Mesodermal cell (in vitro differentiated cells): ENCODE measurements around the gene SPON2.

Experiments used
- H3K27ac ChIP-seq: 2 replicates; pipeline ENCODE4 v1.7.0; 2013; ENCODE audit warnings: mild to moderate bottlenecking, low read depth, low read length, moderate library complexity; ENCODE audit not compliant: severe bottlenecking
- H3K36me3 ChIP-seq: 2 replicates; pipeline ENCODE4 v1.7.1; 2013; ENCODE audit warnings: mild to moderate bottlenecking, low read length, moderate library complexity; ENCODE audit not compliant: control insufficient read depth, insufficient read depth
- H3K4me1 ChIP-seq: one replicate; pipeline ENCODE4 v1.7.1; 2013; ENCODE audit warnings: mild to moderate bottlenecking, low read length; ENCODE audit not compliant: insufficient read depth, control insufficient read depth, poor library complexity, severe bottlenecking
- H3K4me3 ChIP-seq: 2 replicates; pipeline ENCODE4 v1.7.0; 2013; ENCODE audit warnings: low read length, control low read depth, mild to moderate bottlenecking; ENCODE audit not compliant: insufficient read depth, poor library complexity, severe bottlenecking; ENCODE audit errors: extremely low read depth
- H3K9me3 ChIP-seq: 2 replicates; pipeline ENCODE4 v1.7.1; 2013; ENCODE audit warnings: mild to moderate bottlenecking, low read length, moderate library complexity; ENCODE audit not compliant: control insufficient read depth
- WGBS, 2 experiments: methylation state at CpG; one replicate each; pipeline ENCODE4 v1.1.5; 2013; ENCODE audit warnings: missing lambda C conversion rate in 2 of 2; ENCODE audit not compliant: insufficient coverage in 2 of 2; 5-methylcytosine and 5-hydroxymethylcytosine counted together

The SPON2 gene

DNA sequence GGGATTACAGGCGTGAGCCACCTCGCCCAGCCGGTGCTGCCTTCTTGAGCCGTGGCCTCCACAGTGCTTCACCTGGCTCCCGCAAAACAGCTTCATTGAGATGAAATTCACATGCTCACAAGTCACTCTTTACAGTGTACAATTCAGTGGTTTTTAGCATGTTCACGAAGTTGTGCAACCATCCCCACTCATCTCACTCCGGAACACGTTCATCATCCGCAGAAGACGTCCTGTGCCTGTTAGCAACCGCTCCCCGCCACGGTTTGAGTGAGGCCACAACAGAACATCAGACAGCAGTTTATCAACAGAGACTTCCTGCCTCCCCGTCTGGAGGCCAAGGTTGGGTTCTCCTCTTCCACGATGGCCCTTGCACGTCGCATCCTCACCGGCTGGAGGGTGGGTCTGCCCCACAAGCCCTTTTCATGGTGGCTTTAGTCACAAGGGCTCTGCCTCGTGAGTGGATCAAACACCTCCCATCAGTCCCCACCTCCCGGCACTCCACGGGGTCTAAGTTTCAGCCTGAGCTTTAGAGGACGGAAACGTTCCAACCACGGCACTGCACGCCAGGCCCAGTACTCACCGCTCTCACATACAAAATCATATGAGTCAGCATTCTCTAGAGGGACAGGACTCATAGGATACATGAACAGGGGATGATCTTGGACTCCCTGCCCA is 29.6 kb upstream of the SPON2 start:
- no peak overlapping the region for H3K4me3 ChIP-seq
- WGBS, 2 experiments: 96 to 98% methylated on average over 21 to 24 of the region's 26 CpGs
- peaks cover 8% of the 10 kb centered on the region for H3K4me1 ChIP-seq
- H3K9me3 ChIP-seq: no peaks in the 10 kb centered on the region
- H3K27ac ChIP-seq: no peak overlapping the region
- no peaks in the 10 kb centered on the region for H3K36me3 ChIP-seq

- Histone ChIP-seq H3K27ac (no peak overlapping the region), H3K4me1 (peaks cover 8% of the 10 kb centered on the region), H3K9me3 (no peaks in the 10 kb centered on the region), H3K36me3 (no peaks in the 10 kb centered on the region), H3K4me3 (no peak overlapping the region)
- 81 to 82% methylated on average over 12 to 20 of the region's 20 CpGs for WGBS, 2 experiments
These were observed 28.1 kb upstream of the SPON2 start for GRCh38 chr4:1200425-1201035.

GRCh38 chr4:1199556-1200331 is 27.4 kb upstream of the SPON2 start:
- WGBS, 2 experiments: 89 to 90% methylated on average over 16 to 21 of the region's 27 CpGs

GRCh38 chr4:1198098-1198844 is 25.9 kb upstream of the SPON2 start:
- WGBS, 2 experiments: 85 to 89% methylated on average over 17 to 22 of the region's 24 CpGs
- H3K4me3 ChIP-seq: no peak overlapping the region
- H3K27ac ChIP-seq: no peak overlapping the region
- no peaks in the 10 kb centered on the region for H3K9me3 ChIP-seq
- H3K36me3 ChIP-seq: no peaks in the 10 kb centered on the region
- H3K4me1 ChIP-seq: peaks cover 8% of the 10 kb centered on the region

More at GRCh38 chr4:1199556-1200331, 27.4 kb upstream of the SPON2 start:
- no peak overlapping the region for H3K4me3 ChIP-seq
- no peak overlapping the region for H3K27ac ChIP-seq
- no peaks in the 10 kb centered on the region for H3K9me3 ChIP-seq
- H3K36me3 ChIP-seq: no peaks in the 10 kb centered on the region
- H3K4me1 ChIP-seq: peaks cover 8% of the 10 kb centered on the region

GRCh38 chr4:1196421-1197183 is 24.2 kb upstream of the SPON2 start:
- no peaks in the 10 kb centered on the region for H3K9me3 ChIP-seq
- no peak overlapping the region for H3K4me3 ChIP-seq
- no peak overlapping the region for H3K27ac ChIP-seq
- H3K4me1 ChIP-seq: peaks cover 8% of the 10 kb centered on the region
- 90 to 94% methylated on average over 8 to 9 of the region's 13 CpGs for WGBS, 2 experiments
- no peaks in the 10 kb centered on the region for H3K36me3 ChIP-seq

- WGBS, 2 experiments: 96 to 97% methylated on average over 11 to 15 of the region's 16 CpGs
- peaks cover 5% of the 10 kb centered on the region for H3K4me1 ChIP-seq
These were observed 23.6 kb upstream of the SPON2 start for GRCh38 chr4:1195891-1196401.

GRCh38 chr4:1195109-1195671 is 22.8 kb upstream of the SPON2 start:
- WGBS, 2 experiments: 95 to 100% methylated on average over 8 to 28 of the region's 29 CpGs
- no peak overlapping the region for H3K27ac ChIP-seq
- H3K4me3 ChIP-seq: no peak overlapping the region
- no peaks in the 10 kb centered on the region for H3K4me1 ChIP-seq
- H3K9me3 ChIP-seq: no peaks in the 10 kb centered on the region
- no peaks in the 10 kb centered on the region for H3K36me3 ChIP-seq

More at GRCh38 chr4:1195891-1196401, 23.6 kb upstream of the SPON2 start:
- Histone ChIP-seq H3K4me3 (no peak overlapping the region), H3K9me3 (no peaks in the 10 kb centered on the region), H3K27ac (no peak overlapping the region), H3K36me3 (no peaks in the 10 kb centered on the region)

DNA sequence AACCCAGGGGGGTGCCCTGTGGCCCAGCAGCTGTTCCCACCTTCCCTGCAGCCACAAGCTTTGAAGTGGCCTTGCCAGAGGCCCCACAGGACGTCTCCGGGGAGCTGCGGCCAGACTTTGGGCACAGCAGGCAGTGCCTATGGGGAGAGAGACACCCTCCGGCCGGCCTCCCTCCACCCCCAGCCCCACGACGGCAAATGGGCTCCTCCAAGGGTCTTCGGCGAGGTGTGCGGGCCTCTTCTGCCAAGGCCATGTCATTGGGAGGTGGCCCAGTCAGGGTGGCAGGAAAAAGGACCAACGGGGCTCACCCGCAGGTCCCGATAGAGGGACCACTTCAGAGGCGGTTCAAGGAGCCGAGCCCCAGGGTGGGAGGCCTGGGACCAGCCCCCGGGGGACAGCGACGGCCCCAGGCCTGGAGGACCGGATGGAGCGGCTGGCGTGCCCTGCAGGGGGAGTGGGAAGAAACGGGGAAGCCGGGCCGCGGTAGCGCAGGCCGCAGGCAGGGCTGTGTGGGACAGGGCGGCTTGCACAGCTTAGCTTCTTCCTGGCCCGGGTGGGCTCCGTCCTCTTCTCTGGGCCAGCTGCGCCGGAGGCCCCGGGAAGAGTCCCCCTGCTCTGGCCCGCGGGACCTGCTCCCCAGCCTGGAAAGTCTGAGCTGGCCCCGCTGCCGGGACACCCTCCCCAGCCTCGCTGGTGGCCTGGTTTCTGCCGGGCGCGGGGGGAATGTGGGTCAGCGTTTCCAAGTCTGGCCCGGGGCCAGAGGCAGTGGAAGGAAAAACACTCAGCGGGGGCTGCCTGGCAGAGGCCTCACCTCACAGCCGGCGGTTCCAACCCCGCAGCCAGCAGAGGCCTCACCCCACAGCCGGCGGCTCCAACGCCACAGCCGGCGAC is 21.9 kb upstream of the SPON2 start:
- WGBS, 2 experiments: 88% methylated on average over 20 to 46 of the region's 52 CpGs
- Histone ChIP-seq H3K9me3 (no peaks in the 10 kb centered on the region), H3K27ac (no peak overlapping the region), H3K4me1 (no peaks in the 10 kb centered on the region), H3K4me3 (no peak overlapping the region), H3K36me3 (no peaks in the 10 kb centered on the region)
